Panc1 (cell line): ENCODE results near the gene CLK4.

ENCODE experiments used
- POLR2AphosphoS5 ChIP-seq: IDR thresholded peaks from 2 replicates; pipeline ENCODE4 v1.6.1; 2012; ENCODE audit warnings: mild to moderate bottlenecking, low read depth, low read length, moderate library complexity
- TF ChIP-seq, protein P1 (sequence below): fragments of 450-650 bp; IDR thresholded peaks from 2 replicates; pipeline ENCODE4 v1.5.1; 2017; ENCODE audit warnings: mild to moderate bottlenecking
- TF ChIP-seq, protein P2 (sequence below), 2 experiments: IDR thresholded peaks; 2 replicates each; pipeline ENCODE4 v1.6.1; 2011 to 2012; ENCODE audit warnings: low read depth in 2 of 2, control low read depth in 1 of 2, low read length in 1 of 2, mild to moderate bottlenecking in 1 of 2, moderate library complexity in 1 of 2; ENCODE audit not compliant: insufficient read depth in 1 of 2

DNA sequence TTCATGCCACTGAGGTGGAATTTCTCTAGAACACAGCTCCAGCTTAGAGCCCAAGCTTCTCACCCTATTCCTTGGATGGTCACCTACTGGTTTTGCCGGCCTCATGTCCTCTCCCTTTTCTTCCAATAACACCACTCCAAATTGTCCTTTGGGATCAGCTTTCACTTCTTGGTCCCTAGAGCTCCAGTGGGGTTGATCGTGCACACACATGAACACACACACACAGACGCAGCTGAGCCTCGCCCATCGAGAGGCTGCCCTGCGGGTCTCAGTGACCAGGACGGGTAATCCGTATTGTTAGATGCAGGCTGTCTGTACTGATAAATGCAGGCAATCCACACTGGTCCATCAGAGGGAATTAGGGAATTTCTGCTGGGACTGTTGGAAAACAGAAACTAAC lies 43.6 kb downstream of the CLK4 start:
- TF ChIP-seq, protein P1, sequence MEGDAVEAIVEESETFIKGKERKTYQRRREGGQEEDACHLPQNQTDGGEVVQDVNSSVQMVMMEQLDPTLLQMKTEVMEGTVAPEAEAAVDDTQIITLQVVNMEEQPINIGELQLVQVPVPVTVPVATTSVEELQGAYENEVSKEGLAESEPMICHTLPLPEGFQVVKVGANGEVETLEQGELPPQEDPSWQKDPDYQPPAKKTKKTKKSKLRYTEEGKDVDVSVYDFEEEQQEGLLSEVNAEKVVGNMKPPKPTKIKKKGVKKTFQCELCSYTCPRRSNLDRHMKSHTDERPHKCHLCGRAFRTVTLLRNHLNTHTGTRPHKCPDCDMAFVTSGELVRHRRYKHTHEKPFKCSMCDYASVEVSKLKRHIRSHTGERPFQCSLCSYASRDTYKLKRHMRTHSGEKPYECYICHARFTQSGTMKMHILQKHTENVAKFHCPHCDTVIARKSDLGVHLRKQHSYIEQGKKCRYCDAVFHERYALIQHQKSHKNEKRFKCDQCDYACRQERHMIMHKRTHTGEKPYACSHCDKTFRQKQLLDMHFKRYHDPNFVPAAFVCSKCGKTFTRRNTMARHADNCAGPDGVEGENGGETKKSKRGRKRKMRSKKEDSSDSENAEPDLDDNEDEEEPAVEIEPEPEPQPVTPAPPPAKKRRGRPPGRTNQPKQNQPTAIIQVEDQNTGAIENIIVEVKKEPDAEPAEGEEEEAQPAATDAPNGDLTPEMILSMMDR, result no peak
- TF ChIP-seq POLR2AphosphoS5, result no peak
- TF ChIP-seq, protein P2, sequence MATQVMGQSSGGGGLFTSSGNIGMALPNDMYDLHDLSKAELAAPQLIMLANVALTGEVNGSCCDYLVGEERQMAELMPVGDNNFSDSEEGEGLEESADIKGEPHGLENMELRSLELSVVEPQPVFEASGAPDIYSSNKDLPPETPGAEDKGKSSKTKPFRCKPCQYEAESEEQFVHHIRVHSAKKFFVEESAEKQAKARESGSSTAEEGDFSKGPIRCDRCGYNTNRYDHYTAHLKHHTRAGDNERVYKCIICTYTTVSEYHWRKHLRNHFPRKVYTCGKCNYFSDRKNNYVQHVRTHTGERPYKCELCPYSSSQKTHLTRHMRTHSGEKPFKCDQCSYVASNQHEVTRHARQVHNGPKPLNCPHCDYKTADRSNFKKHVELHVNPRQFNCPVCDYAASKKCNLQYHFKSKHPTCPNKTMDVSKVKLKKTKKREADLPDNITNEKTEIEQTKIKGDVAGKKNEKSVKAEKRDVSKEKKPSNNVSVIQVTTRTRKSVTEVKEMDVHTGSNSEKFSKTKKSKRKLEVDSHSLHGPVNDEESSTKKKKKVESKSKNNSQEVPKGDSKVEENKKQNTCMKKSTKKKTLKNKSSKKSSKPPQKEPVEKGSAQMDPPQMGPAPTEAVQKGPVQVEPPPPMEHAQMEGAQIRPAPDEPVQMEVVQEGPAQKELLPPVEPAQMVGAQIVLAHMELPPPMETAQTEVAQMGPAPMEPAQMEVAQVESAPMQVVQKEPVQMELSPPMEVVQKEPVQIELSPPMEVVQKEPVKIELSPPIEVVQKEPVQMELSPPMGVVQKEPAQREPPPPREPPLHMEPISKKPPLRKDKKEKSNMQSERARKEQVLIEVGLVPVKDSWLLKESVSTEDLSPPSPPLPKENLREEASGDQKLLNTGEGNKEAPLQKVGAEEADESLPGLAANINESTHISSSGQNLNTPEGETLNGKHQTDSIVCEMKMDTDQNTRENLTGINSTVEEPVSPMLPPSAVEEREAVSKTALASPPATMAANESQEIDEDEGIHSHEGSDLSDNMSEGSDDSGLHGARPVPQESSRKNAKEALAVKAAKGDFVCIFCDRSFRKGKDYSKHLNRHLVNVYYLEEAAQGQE (IDR thresholded peaks at IDR 0.05; ENCODE audit: insufficient read depth in 1 of 2, low read depth in 2 of 2, low read length in 1 of 2), result no peak
